GM18907 (cell line): Measurements from ENCODE around the gene SLC16A12.
"Not testable (repeated sequence)": the region's sequence is repeated elsewhere in the genome, so short reads cannot be mapped to it uniquely, and the experiment has no call there.

Experiments
- ATAC-seq: cut with Tn5 transposase; IDR thresholded peaks from one replicate; pipeline ENCODE4 v1.9.1; 2021; ENCODE audit warnings: mild to moderate bottlenecking, moderate library complexity; ENCODE audit not compliant: unreplicated experiment

SLC16A12 gene

GRCh38 chr10:89426230-89426868, 109.0 kb downstream of the SLC16A12 start:
- no peak for ATAC-seq

DNA sequence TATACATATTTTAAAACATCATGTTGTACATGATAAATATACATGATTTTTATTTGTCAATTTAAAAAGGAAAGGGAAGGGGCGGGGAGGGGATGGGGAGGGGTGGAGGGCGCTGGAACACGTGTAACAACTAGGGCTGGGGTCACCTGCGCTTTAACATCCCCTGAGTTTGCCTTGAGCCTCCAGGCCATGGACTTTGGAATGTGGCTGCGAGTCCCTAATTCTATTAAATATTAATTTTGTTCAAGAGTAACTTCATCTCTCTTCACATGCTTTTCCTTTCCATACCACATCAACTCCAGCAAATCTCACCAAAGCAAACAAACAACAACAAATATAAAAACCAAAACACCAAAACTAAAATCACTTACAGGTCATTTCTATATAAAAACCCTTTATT, 110.4 kb downstream of the SLC16A12 start:
- ATAC-seq, result no peak

DNA sequence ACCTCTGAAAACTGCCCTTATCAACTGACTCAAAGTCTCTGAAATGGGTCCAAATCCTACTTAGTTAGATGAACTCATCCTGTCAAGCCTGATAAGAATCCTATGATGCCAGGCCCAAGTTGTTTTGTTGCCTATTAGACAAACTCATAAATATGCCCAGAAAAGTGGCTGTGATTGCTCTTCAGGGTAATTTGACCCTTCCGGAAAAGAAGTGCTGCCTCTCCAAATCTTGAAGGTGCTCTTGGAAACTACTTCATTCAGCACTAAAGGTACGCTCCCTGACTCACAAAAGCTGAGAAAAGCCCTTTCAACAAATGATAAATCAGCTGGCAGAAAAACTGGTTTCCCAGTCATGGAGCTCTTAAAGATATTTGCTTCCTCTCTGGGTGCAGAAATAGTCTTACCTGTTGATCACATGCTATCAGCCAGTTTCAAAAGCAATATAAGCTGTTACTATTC, 114.3 kb downstream of the SLC16A12 start:
- no peak for ATAC-seq

GRCh38 chr10:89419548-89419947, 115.8 kb downstream of the SLC16A12 start:
- ATAC-seq, result no peak

DNA sequence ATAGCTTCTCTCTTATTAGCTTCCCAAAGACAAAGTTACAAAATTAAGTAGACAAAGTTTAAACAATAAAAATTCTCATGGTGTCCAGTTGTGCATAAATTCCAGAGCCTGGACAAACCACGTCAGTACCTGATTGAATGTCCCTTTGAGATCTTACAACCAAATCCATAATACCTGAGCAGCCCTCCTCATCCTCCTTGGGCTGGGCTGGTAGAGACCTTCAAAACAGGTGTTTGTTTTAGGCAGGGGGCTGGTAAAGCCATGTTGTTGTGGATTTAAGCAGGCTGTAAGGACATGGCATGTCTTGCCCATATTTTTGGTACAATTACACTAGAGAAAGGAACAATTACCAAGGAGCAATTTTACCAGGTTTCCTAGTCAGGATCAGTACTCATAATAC, 118.9 kb downstream of the SLC16A12 start:
- no peak for ATAC-seq

DNA sequence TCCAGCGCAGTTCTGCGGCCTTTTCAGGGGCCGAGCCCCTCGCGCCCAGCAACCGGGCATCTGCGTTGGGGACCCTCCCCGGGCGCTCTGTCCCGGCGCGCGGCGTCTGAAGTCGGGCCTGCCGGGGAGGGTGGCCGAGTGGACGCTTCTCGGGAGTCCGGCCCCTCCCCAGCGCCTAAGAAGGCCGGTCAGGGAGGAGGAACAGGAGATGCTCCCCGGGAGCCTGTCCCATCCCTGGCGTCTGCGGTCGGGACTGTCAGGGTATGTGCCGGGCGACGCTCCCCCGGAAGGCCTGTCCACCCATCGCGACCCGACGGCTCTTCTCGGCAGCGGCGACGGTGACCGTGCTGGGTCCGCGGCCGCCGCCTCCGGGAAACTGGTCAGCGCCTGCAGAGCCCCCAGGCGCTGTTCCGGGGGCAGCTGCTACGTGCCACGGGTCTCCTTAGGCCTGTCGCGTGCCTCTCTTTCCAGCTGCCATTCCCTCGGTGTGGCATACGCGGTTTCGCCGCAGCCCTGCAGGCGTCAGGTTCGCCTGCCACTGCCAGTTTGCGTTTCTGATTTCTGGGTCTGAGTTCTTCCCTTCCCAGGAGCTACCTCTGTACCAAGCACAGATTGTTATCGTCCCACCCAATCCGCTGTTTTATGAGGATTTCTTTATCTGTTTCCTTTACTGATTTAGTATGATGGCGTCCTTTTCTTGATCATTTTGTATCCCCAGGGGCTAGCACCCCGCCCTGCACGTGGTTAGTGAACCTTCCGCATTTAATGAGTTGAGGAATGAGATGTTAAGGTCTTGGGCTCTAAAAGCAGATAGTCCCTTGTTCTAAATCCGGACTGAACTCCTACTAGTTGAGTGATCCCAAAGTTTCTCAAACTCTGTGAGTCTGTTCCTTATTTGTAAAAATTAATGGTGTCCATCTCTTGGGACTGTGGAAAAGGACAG, 120.2 kb downstream of the SLC16A12 start:
- peak; percentile 43 for ATAC-seq

DNA sequence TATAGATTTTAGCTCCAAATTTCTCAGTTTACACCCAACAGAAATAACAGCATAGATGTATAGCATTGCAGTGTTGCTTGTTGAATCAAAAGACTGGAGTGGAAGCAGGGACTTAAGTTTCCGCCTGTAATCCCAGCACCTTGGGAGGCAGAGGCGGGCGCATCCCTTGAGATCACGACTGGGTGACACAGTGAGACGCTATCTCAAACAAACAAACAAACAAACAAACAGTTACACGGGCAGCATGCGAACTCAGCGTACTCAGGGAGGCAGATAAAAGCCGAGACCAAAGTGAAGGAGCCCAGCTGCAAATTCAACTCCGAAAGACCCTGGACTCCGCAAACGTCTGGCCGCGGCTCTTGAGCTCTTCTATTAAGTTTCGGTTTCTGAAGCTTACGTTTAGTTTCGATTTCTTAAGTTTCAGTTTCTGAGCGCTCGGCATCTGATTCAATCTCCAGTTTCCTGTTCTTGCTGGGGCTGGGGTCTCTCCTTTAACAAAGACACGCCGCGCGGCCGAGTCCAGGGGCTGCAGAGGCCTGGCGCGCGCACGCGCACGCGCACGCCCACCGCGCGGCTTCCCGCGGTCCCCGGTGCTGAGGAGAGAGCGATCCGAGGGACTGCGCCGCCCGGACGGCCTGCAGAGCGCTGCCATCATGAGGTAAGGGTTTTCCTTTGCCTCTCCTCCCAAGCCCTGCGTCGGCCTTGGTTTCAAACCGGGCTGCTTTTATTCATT, 121.1 kb downstream of the SLC16A12 start, which contains the start of gene IFIT5:
Gene IFIT5, plus strand, starts transcription at position 423 of the 733 bp plus-strand sequence. Its CDS starts 231 bp downstream, at position 654.
- peak; percentile 80 for ATAC-seq

DNA sequence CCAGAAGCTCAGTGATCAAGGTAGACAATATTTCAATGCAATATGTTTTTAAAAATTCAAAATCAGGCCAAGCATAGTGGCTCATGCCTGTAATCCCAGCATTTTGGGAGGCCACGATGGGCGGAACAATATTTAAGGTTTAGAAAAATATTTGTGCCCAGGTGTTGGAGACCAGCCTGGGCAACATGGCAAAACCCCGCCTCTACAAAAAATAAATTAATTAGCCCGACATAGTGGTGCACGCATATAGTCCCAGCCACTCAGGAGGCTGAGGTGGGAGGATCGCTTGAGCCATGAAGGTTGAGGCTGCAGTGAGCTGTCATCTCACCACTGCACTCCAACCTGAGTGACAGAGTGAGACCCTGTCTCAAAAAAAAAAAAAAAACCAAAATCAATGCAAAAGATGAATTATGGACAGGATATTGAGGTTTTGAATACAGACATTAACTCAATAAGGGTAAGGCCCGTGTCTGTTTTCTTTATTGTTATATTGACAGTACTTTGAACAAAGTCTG, 121.9 kb downstream of the SLC16A12 start:
- ATAC-seq, result no peak

- not testable (repeated sequence) for ATAC-seq
Observed at GRCh38 chr10:89412276-89412675, 123.1 kb downstream of the SLC16A12 start.

GRCh38 chr10:89411135-89411534, 124.3 kb downstream of the SLC16A12 start:
- not testable (repeated sequence) for ATAC-seq

- ATAC-seq, result not testable (repeated sequence)
Observed at GRCh38 chr10:89410551-89410950, 124.8 kb downstream of the SLC16A12 start.

DNA sequence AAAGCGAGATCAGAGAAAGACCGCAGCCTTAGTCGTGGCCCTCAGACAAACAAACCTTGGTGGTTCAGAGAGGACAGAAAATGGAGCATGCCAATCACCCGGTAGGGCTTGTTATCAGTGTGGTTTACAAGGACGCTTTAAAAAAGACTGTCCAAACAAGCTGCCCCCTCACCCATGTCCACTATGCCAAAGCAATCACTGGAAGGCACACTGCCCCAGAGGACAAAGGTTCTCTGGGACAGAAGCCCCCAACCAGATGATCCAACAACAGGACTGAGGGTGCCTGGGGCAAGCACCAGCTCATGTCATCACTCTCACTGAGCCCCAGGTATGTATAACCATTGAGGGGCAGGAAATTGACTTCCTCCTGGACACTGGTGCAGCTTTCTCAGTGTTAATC, 126.1 kb downstream of the SLC16A12 start:
- ATAC-seq, result not testable (repeated sequence)

- ATAC-seq, result not testable (repeated sequence)
Observed at GRCh38 chr10:89407792-89408191, 127.6 kb downstream of the SLC16A12 start.

DNA sequence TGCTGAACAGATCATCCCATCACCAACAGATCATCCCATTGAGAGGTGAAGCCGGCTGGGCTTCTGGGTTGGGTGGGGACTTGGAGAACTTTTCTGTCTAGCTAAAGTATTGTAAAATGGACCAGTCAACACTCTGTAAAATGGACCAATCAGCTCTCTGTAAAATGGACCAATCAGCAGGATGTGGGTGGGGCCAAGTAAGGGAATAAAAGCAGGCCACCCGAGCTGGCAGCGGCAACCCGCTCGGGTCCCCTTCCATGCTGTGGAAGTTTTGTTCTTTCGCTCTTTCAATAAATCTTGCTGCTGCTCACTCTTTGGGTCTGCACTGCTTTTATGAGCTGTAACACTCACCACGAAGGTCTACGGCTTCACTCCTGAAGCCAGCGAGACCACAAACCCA, 129.2 kb downstream of the SLC16A12 start:
- ATAC-seq, result not testable (repeated sequence)

GRCh38 chr10:89404104-89405047, 131.0 kb downstream of the SLC16A12 start:
- no peak for ATAC-seq

GRCh38 chr10:89403043-89403442, 132.4 kb downstream of the SLC16A12 start:
- ATAC-seq, result no peak

- ATAC-seq, result no peak
Observed at GRCh38 chr10:89399956-89400355, 135.4 kb downstream of the SLC16A12 start.

DNA sequence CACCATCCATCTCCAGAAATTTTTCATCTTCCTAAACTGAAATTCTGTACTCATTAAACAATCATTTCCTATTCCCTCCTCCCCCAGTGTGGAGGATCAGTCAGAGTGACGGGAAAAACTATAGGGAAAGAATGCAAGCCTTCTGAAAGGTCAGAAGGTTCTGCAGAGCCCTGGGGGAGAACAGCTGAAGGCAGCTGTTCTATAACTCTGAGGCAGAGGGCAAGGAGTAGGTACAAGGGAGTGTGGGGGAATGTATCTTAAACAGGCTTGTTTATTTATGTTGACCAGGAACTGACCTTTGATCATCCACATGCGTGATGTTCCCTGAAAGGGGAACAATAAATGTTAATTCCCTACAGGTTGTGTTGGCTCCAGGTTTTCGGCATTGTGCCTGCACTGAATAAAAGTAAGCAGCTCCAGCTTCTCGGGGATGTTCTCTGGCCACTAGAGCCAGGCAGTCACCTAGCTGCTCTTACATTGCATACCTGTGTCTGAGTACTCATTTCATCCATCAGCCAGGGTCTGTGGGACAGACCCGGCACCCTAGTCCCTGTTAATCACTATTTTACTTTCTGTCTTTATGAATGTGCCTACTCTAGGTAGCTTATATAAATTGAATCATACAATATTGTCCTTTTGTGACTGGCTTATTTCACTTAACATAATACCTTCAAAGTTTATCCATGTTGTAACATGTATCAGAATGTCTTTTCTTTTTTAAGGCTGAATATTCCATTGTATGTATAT, 137.2 kb downstream of the SLC16A12 start:
- ATAC-seq, result no peak

GRCh38 chr10:89395141-89395540, 140.3 kb downstream of the SLC16A12 start:
- ATAC-seq, result no peak
